ENCODE data around the gene POLRMT.

POLRMT gene

DNA sequence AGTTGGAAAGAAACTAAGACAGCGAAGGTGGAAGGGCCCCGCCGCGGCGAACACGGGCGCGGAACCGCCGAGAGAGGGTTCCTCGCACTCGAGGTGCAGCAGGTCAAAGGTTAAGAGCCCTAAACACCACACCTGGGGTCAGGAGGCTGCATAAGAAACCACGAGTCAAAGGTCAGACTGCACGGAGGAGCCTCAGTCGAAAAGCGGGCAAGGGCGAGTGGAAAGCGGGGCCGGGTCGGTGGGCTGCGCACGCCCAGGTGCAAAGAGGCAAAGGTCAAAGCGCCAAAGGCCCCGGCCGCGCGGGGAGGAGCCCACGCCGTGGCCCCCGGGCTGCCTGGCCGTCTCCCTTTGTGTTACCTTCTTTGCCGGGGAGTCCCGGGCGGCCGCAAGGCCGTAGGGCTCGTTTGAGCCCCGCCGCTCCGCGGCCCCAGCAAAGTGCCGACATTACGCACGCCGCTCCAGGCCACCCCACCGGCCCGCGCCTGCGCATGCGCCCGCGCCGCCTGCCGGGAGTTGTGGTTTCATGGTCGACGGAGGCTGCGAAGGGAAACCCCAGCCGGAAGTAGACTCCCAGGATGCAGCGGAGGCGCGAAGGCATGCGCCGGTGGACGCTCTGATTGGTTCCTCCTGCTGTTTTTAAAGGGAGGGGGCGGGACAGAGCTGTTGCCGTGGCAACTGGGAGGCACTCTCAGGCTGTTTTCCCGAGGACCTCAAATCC lies at the start of gene POLRMT:
Gene POLRMT, minus strand, starts transcription at position 470 of the 718 bp plus-strand sequence. Its CDS starts 25 bp downstream, at position 445.
- CTCF ChIA-PET = no interaction called here
- H3K27ac ChIP-seq = peak within 1 kb of the TSS; percentile 76
- POLR2A ChIA-PET (ENCODE audit: low non-redundant PET) = no interaction called here

GRCh38 chr19:682678-683320 lies 49.5 kb upstream of the POLRMT start:
- peak overlapping the region; percentile 67 for H3K27ac ChIP-seq
- ChIA-PET POLR2A (ENCODE audit: low non-redundant PET) (no interaction called here), CTCF (no interaction called here)
- no peak for DNase-seq (ENCODE audit: low spot score)
- TF ChIP-seq CTCF (conservative IDR thresholded peaks at IDR 0.05; ENCODE audit: low read depth) = no peak

More for the DNA sequence above, at the start of gene POLRMT:
- no peak for TF ChIP-seq CTCF (conservative IDR thresholded peaks at IDR 0.05; ENCODE audit: low read depth)
- peak; percentile 100 for DNase-seq (ENCODE audit: low spot score)

GRCh38 chr19:681029-682019 lies 48.0 kb upstream of the POLRMT start:
- ChIA-PET CTCF (no interaction called here), POLR2A (ENCODE audit: low non-redundant PET) (interaction anchor here (0.5 kb wide), 1 partner anchor 9 kb away, joined by 5 read pairs; no protein-coding TSS in a partner anchor)
- no peak for TF ChIP-seq CTCF (conservative IDR thresholded peaks at IDR 0.05; ENCODE audit: low read depth)
- peak overlapping the region; percentile 98 for H3K27ac ChIP-seq
- no peak for DNase-seq (ENCODE audit: low spot score)

GRCh38 chr19:680287-681028 lies 47.1 kb upstream of the POLRMT start:
- POLR2A ChIA-PET (ENCODE audit: low non-redundant PET) = no interaction called here
- CTCF ChIA-PET = interaction anchor here (0.6 kb wide), 1 partner anchor 109 kb away, joined by 3 read pairs; no protein-coding TSS in a partner anchor
- peak overlapping the region; percentile 98 for H3K27ac ChIP-seq
- TF ChIP-seq CTCF (conservative IDR thresholded peaks at IDR 0.05; ENCODE audit: low read depth) = peak; percentile 60
- peak; percentile 96 for DNase-seq (ENCODE audit: low spot score)

- DNase-seq (ENCODE audit: low spot score) = peak; percentile 58
- TF ChIP-seq CTCF (conservative IDR thresholded peaks at IDR 0.05; ENCODE audit: low read depth) = no peak
- CTCF ChIA-PET = interaction anchor here (0.8 to 1.0 kb wide), 2 partner anchors 14 to 55 kb away, joined by 3 read pairs; no protein-coding TSS in a partner anchor
- H3K27ac ChIP-seq = peak overlapping the region; percentile 98
- POLR2A ChIA-PET (ENCODE audit: low non-redundant PET) = interaction anchor here (0.5 to 0.6 kb wide), 2 partner anchors 70 to 121 kb away, joined by 3 read pairs; no protein-coding TSS in a partner anchor
Measured at GRCh38 chr19:679418-680286, 46.3 kb upstream of the POLRMT start.
